RPMI7951 (cell line): ENCODE results near the gene SS18. TPM values are rescaled to one million over a fixed set of nuclear protein-coding genes. Genes with fewer than 3 reads are reported as not detected.

Experiments used
- DNase-seq: peaks from one replicate; pipeline ENCODE4 v3.0.0-alpha.2; 2012; ENCODE audit warnings: low read depth
- total RNA-seq: library from RNA; depleted of rRNA; stranded (reverse); fragments of >200 nt; shearing (Covaris generic); gene quantifications from 2 replicates; pipeline ENCODE4 v1.2.3, GENCODE V29; 2014; rRNA removed

SS18 gene
- total RNA-seq, 1 experiment from 2014 or later = 120 TPM

DNA sequence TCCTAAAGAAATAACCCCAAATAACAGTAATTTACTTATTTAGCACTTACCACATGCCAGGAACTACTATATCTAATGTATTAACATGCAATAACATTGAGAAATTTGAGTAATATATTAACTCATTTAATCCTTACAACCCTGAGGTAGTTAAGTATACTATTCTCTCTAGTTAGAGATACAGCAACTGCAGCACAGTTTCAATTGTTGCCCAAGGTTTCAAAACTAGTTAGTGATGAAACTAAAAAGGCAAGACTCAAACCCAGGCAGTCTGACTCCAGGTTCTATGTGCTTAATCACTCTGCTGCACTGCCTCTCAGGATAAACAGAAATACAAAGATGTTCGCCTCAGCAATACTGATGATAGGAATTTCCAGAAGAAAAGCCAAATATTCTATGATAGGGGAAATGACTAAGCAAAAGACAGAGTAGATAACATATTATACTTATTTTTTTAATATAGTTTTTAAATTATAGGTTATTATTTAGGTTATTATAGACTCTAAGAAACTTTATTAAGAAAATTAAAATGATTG is 88.0 kb downstream of the SS18 start:
- no peak for DNase-seq

DNA sequence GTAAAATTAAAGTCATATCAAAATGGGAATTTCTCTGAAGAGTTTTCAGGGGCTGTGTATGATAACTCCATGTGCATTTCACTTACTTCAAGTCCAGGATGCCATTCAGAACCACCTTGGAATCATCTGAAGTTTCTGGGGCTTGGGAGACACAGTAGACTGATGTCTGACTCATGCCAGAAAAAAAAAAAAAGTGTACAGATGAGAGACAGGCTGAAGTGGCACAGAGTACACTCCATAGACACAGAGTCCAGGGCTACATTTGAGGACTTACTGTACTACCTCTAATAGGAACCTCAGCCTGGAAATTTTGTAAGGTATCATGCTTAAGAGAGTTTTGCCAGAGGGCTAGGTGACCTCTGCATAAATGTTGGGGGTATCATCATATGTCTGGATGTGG is 92.0 kb downstream of the SS18 start:
- DNase-seq = no peak

DNA sequence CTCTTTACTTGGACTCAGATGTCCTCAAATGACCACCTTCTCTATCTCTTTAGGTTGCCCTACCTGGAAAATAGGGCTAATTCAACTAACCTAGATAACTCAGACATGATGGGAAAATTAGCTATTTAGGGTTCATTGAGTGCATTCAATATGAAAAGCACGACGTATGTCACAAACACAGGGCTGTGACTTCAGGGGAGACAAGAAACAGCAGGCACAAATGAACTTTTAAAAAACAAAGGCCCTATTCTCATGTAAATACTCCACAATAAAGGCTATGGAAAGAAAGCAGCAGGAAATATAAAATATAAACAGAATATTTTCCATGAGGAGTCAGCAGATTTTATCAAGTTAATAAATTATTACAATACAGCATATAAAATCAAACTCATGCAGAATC is 97.8 kb downstream of the SS18 start:
- DNase-seq = no peak

DNA sequence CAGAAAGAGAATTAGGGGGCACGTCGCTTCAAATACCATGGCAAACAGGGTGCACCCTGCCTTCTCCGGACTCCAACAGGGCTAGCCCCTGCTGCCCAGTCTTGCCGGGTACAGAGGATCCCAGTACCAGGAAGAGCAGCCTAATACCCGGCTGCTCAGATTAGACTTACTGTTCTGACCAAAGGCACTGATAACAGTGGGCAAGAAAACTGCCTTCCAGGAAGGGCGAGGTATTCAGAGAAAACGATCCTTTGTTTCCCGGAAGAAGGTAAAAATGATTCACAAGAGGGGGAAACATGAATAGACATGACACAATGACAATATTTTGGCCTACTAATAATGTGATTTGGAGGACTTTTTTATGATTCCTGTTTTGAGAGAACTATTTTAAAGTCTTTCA is 99.9 kb downstream of the SS18 start:
- no peak for DNase-seq

DNA sequence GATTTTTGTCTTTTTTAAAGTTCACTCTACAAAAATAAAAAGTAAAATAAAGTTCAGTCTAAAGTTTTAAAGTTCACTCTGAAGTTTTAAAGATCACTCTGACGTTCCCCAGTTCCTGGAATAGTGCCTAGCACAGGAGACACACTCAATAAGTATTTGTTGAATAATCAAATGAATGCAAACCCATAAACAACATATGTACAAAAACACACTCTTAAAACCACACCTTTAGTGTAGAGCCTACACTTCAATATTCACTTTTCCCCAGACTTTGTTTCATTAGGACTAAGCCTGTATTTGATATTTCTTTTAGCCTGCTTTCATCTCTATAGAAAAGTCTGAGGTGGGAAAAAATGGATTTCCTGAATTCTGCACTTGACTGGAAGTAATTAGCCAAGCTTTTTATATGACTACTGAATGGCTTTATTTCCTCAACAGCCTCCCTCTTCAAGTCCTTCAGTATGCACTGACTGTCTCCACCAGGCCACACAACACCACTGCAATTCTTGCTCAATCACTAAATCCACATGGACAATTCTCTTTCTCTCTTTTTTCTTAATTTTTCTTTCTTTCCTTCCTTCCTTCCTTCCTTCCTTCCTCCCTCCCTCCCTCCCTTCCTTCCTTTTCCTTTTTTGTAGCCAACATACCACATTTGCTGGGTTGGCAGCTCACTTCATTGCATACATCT is 104.6 kb downstream of the SS18 start:
- no peak for DNase-seq

DNA sequence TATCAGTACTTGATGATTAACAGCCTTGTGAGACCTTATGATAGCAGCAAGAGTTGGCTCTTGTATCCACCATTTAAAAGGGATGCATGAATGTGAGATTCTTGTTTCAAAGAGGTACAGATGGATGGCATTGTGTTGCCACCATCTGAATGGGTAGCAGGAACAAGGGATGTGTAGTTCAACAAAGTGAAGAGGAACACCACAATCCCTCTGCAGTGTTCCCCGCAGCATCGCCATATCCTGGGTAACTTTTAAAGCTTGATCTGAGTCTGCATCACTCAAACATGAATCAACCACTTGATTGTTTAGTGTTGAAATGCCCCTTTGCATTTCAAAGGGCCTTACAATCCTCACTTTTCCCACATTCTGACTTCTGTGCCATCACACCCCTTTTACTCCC is 106.7 kb downstream of the SS18 start:
- no peak for DNase-seq

DNA sequence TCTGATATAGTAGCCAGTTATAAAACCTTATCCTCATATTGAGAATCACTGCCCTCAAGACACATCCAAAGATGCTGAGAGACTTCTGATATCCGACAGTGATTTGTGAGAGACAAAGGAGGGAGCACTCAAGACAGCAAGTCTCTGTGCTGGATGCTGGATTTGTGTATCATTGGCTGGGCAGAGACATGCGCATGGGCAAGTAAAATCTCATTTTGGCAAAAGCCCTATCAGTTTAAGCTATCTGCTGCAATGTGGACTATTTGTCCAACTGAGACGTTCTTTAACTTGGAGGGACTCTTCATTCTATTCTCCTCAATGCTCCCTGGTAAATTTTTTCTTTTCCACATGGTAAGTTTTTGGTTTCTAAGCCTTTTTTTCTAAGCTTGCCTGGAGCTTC is 107.5 kb downstream of the SS18 start:
- no peak for DNase-seq

DNA sequence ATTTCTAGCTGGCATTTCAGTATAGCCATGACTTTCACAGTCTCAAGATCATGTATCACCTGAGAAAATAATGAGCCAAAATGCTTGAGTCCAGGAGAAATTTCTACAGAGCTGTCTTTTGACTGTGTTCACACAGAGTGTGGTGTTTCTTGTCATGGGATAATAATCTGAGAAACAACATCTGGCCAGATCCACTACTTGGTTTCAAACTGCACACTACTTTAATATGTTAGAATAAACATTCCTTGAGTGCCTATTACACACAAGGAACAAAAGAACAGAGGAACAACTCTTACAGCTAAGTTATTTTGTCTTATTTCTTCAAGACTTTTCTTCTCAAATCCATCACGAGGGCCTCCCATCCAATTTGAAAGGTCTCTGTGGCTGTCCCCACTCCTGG is 108.3 kb downstream of the SS18 start:
- no peak for DNase-seq

DNA sequence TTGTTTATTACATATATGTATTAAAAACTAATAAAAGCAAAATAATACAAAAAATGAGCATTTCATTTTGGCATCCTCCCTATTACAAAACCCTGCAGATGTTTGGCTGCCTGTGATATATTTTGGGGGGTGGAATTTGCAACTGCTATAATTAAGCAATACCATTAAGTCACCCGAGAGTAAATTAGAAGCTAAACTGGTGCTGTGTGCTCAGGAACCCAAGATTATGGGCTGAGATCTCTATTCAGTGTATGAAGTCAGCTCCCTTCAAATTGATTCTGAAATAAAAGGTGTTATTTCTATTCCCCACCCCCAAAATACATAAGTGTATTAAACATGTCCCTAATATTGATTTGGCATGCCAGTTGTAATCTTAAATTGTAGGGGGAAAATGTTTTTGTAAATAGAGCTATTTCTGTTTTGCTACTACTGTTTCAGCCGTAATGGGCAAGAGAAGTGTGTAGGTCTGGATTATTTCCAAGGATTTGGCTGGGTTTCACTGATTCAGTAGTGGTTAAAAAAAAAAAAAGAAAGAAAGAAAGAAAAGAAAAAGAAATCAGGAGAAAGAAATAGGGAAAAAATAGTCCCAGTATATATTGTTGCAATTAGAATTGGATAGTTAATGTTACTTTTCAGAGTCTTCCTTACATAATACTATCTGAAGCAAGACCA is 110.9 kb downstream of the SS18 start:
- DNase-seq = no peak

DNA sequence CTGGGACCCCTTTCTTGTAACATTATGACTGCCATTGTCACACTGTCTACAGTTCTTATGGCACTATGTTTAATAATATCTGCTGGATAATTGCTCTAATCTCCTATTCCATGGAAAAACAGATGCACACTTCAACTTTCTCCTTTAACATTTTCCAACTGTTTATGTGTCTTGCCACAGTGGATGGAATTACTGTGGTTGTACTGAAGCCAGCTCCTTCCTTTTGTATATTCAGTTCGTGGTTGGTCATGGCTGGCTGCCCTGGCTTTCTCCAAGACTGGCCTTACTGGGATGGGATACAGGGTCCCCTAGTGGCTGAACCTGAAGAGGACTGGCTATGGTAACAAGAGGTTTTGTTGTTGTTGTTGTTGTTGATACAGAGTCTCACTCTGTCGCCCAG is 113.9 kb downstream of the SS18 start:
- DNase-seq = peak; percentile 35

DNA sequence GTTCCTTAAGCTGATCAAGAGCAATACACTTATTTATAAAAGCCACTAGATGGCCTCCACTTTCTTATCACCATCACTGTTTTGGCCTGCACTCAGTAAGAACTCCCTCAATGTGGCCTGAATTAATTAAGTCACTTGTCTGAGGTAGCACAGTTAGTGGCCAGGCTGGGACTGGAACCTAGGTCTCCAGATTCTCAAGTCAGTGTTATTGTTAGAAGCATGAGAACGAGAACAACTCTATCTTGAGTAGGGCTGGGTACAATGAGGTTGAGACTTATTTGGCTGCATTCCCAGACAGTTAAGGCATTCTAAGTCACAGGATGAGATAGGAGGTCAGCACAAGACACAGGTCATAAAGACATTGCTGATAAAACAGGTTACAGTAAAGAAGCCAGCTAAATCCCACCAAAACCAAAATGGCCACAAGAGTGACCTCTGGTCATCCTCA is 115.8 kb downstream of the SS18 start:
- DNase-seq = peak; percentile 10

Other genes starting within 250 kb of the SS18 start
- gene PSMA8, start 43.3 kb upstream of the SS18 start, total RNA-seq = not detected in 2 replicates
- 5.2 and 7.6 TPM in 2 replicates for gene TAF4B, start 135.8 kb upstream of the SS18 start, total RNA-seq